ENCODE measurements around the gene TOMM22.
"Not testable (repeated sequence)": the region's sequence is repeated elsewhere in the genome, so short reads cannot be mapped to it uniquely, and the experiment has no call there.

Gene TOMM22

GRCh38 chr22:38681582-38682335, at the start of gene TOMM22:
Gene TOMM22, plus strand, starts transcription at chr22:38681957. Its CDS starts 22 bp downstream, at chr22:38681979.
- peak; percentile 87 for DNase-seq

GRCh38 chr22:38632528-38632927, 49.2 kb upstream of the TOMM22 start:
- DNase-seq, result no peak

GRCh38 chr22:38638216-38638615, 43.5 kb upstream of the TOMM22 start:
- no peak for DNase-seq

- no peak for DNase-seq
Observed at GRCh38 chr22:38638728-38639127, 43.0 kb upstream of the TOMM22 start.

GRCh38 chr22:38641476-38642040, 40.2 kb upstream of the TOMM22 start:
- no peak for DNase-seq

- DNase-seq, result not testable (repeated sequence)
Observed at GRCh38 chr22:38644245-38644644, 37.5 kb upstream of the TOMM22 start.

- no peak for DNase-seq
Observed at GRCh38 chr22:38645430-38645829, 36.3 kb upstream of the TOMM22 start.

- DNase-seq, result no peak
Observed at GRCh38 chr22:38649841-38650522, 31.8 kb upstream of the TOMM22 start.

GRCh38 chr22:38652859-38653258, 28.9 kb upstream of the TOMM22 start:
- DNase-seq, result no peak

GRCh38 chr22:38653741-38654140, 28.0 kb upstream of the TOMM22 start:
- DNase-seq, result no peak

- DNase-seq, result no peak
Observed at GRCh38 chr22:38655519-38656255, 26.1 kb upstream of the TOMM22 start.

- DNase-seq, result peak; percentile 88
Observed at GRCh38 chr22:38656256-38657044, 25.3 kb upstream of the TOMM22 start, which contains the start of the genes CBY1 and FAM227A. Gene CBY1, plus strand, starts transcription at chr22:38656638. Its CDS starts 11,417 bp downstream, at chr22:38668055. Gene FAM227A, minus strand, starts transcription at chr22:38656392. Its CDS starts 6,224 bp downstream, at chr22:38650168.

- peak; percentile 37 for DNase-seq
Observed at GRCh38 chr22:38657045-38657909, 24.5 kb upstream of the TOMM22 start.

- no peak for DNase-seq
Observed at GRCh38 chr22:38674888-38675287, 6.9 kb upstream of the TOMM22 start.

GRCh38 chr22:38675833-38676232, 5.9 kb upstream of the TOMM22 start:
- no peak for DNase-seq

GRCh38 chr22:38684895-38685294, 3.1 kb downstream of the TOMM22 start:
- no peak for DNase-seq

GRCh38 chr22:38685761-38686160, 4.0 kb downstream of the TOMM22 start:
- no peak for DNase-seq

GRCh38 chr22:38689651-38690050, 7.9 kb downstream of the TOMM22 start:
- no peak for DNase-seq

GRCh38 chr22:38694049-38694448, 12.3 kb downstream of the TOMM22 start:
- no peak for DNase-seq

GRCh38 chr22:38694940-38695339, 13.2 kb downstream of the TOMM22 start:
- DNase-seq, result no peak
